WI38 (cell line): ENCODE data around the gene SYNE1.

Source experiments
- H3K4me3 ChIP-seq: 2 replicates; pipeline ENCODE4 v1.5.1; 2011; ENCODE audit warnings: low read depth, mild to moderate bottlenecking, control low read depth, low read length
- CTCF ChIP-seq: IDR thresholded peaks from 2 replicates; pipeline ENCODE4 v1.5.1; 2012; ENCODE audit warnings: low read depth, mild to moderate bottlenecking, control low read depth, low read length

The SYNE1 gene

GRCh38 chr6:152099446-152100182 is 537.5 kb downstream of the SYNE1 start:
- TF ChIP-seq CTCF: no peak
- no peak overlapping the region for H3K4me3 ChIP-seq

- no peak for TF ChIP-seq CTCF
Observed at GRCh38 chr6:152098683-152099082, 538.5 kb downstream of the SYNE1 start.

GRCh38 chr6:152096863-152097496 is 540.2 kb downstream of the SYNE1 start:
- TF ChIP-seq CTCF: no peak
- H3K4me3 ChIP-seq: no peak overlapping the region

More at GRCh38 chr6:152098683-152099082, 538.5 kb downstream of the SYNE1 start:
- peak overlapping the region; percentile 58 for H3K4me3 ChIP-seq

GRCh38 chr6:152094992-152095592 is 542.1 kb downstream of the SYNE1 start:
- no peak for TF ChIP-seq CTCF

GRCh38 chr6:152094276-152094675 is 542.9 kb downstream of the SYNE1 start:
- no peak for TF ChIP-seq CTCF
- H3K4me3 ChIP-seq: peak overlapping the region; percentile 62

More at GRCh38 chr6:152094992-152095592, 542.1 kb downstream of the SYNE1 start:
- no peak overlapping the region for H3K4me3 ChIP-seq

- H3K4me3 ChIP-seq: no peak overlapping the region
- no peak for TF ChIP-seq CTCF
Observed at GRCh38 chr6:152093711-152094110, 543.5 kb downstream of the SYNE1 start.

GRCh38 chr6:152091851-152092341 is 545.3 kb downstream of the SYNE1 start:
- H3K4me3 ChIP-seq: no peak overlapping the region
- TF ChIP-seq CTCF: no peak
